HL-60/S4 (cell line): ENCODE results near the gene SLC1A3.

Source experiments
- in situ Hi-C: fragments of 300-500 bp; cut with MboI; formaldehyde crosslinking; loops from 2 replicates; pipeline ENCODE4 v1.14.3; 2022; ENCODE audit warnings: low sequenced_read_pairs

The SLC1A3 gene

DNA sequence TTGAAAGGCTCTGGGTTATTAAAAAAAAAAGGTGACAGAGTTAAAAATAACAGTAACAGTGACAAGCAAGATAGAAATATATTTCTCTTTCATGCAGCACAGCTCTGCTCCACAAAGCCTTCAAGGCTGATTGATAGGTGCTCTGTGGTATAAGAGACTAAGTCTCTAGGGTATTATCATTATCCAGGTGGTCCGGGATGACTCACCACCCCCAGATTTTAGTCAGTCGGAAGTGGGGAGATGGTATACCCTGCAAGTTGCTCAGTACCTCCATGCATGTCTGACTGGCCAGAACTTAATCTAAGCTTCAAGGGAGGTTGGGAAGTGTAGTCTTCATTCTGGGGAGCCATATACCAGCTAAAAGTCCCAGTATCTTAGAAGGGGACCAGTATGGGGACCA is 76.1 kb downstream of the SLC1A3 start:
- in situ Hi-C loops: loop anchor here (25.0 kb wide), 1 partner anchor 595 kb away; no protein-coding TSS in a partner anchor

DNA sequence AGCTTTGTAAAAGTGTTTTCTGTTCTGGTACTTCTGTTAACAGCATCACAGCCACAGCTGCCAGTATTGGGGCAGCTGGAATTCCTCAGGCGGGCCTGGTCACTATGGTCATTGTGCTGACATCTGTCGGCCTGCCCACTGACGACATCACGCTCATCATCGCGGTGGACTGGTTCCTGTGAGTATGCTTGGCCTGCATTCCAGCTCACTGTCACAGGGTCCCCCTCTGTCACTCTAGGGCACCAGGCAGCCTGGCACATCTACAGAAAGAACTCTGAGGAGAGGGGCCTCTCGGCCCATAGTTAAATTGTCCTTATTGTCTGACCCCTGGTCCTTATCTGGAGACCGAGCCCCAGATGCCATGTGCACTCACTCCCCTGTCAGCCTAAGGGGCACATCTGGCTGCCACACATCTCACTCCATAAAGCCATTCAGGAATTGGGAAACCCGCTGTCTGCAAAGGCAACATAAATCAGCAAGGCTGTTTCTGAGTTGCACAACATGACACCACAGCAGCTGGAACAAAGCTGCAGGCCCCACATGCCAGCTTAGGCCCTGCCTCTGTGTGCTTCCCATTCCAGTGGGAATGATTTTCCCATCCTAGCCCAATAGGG is 77.5 kb downstream of the SLC1A3 start:
- in situ Hi-C loops: loop anchor here (25.0 kb wide), 1 partner anchor 597 kb away; no protein-coding TSS in a partner anchor

GRCh38 chr5:36685631-36686288 is 79.4 kb downstream of the SLC1A3 start:
- in situ Hi-C loops: loop anchor here (25.0 kb wide), 1 partner anchor 598 kb away; no protein-coding TSS in a partner anchor

- in situ Hi-C loops: loop anchor here (25.0 kb wide), 1 partner anchor 600 kb away; no protein-coding TSS in a partner anchor
These were observed 80.5 kb downstream of the SLC1A3 start for GRCh38 chr5:36686881-36687280.

DNA sequence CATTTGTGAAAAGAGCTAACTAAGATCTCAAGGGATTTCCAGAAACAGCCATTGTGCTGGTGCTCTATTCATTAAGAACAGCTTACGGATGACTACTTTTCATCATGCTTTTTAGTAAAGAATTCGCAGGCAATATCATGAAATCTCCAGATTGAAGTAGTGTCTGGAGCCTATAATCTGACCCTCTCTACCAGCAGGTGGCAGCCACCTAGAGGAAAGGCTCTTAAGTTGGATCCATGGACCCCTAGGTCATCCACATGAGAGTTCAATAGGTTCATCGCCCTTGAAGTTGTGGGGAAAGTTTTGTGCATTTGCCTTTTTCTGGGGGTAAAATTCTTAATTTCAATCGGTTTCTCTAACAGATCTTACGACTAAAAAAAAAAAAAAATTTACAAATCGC is 82.3 kb downstream of the SLC1A3 start:
- in situ Hi-C loops: loop anchor here (25.0 kb wide), 1 partner anchor 601 kb away; no protein-coding TSS in a partner anchor

DNA sequence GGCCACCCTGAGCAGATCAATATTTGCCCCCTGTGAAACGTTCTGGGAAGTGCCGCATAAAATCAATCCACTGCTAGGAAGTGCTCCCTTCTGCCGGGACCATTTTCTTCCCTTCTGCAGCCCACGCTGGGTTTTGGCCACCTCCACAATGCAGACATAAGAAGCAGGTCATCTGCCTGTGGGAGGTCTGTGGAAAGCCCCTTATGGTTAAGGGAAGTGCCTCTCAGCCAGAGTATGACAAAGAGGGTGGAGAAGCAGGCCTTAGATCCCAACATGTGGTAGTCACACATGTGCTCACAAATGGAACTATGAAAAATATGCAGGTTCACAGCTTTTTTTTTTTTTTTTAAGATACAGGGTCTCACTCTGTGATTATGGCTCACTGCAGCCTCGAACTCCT is 82.8 kb downstream of the SLC1A3 start:
- in situ Hi-C loops: loop anchor here (25.0 kb wide), 1 partner anchor 602 kb away; no protein-coding TSS in a partner anchor

DNA sequence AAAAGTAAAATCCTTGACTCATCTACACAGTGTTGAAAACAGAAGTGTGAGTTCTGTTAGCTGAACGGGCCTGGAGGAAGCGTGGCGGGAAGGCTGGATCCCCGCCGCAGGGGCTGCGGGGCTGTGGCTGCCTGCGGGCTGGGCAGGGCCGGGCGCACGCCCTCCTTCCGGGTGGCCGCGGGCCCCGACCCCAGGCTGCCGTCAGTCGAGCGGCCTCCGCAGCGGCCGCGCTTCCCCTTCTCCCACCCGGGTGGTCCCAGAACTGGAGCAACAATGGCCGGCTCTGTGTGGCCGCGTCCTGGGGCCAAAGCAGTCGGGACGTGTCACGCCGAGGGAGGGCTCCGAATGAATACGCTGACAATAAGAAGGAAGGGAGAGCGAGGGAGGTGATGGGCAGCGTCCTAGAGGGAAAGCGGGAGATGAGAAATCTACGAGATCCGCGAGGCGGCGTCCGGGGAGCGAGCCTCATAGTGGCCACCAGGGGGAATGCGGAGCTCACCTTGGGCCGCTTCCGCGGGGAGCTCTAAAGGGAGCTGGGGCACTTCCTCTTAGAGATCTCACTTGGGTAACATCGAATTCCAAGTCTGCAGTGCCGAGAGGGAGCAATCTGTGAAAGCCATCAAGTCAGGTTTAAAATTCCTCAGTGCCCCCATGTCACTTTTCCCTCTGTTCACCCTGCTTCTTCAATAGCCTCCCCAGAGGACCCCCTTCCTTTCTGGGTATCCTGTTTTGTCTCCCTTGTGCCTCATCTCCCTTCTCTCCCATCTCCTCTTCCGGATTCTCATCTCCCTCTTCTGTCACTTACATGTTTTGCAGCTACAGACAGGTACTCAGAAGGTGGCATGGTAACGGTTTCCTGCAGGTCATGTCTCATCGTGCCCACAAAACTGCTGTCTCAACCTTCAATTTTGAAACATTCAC is 83.9 kb downstream of the SLC1A3 start:
- in situ Hi-C loops: loop anchor here (10.0 to 25.0 kb wide), 3 partner anchors 276 to 603 kb away; partner anchors contain the start of gene NADK2

DNA sequence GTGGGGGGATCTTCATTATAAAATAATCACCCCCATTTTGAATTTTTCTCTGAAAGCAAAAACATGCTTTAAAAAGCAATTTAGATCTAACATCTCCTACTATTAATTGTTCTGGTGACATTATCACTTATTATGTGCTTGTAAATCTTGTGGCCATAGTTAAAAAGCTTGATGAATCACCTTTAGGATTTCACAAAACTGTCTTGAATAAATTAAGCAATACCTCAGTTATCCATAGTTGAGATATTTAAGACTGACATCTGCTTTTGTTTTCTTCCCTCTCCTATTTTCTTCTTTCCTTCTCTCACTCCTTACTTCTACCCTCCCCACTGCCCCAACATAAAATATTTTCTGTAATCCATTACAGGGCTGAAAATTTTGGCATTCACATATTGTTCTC is 84.8 kb downstream of the SLC1A3 start:
- in situ Hi-C loops: loop anchor here (10.0 to 25.0 kb wide), 3 partner anchors 276 to 604 kb away; partner anchors contain the start of gene NADK2

GRCh38 chr5:36691696-36692371 is 85.4 kb downstream of the SLC1A3 start:
- in situ Hi-C loops: loop anchor here (10.0 to 25.0 kb wide), 3 partner anchors 277 to 605 kb away; partner anchors contain the start of gene NADK2

- in situ Hi-C loops: loop anchor here (10.0 to 25.0 kb wide), 3 partner anchors 278 to 606 kb away; partner anchors contain the start of gene NADK2
These were observed 86.7 kb downstream of the SLC1A3 start for GRCh38 chr5:36692791-36693763.

DNA sequence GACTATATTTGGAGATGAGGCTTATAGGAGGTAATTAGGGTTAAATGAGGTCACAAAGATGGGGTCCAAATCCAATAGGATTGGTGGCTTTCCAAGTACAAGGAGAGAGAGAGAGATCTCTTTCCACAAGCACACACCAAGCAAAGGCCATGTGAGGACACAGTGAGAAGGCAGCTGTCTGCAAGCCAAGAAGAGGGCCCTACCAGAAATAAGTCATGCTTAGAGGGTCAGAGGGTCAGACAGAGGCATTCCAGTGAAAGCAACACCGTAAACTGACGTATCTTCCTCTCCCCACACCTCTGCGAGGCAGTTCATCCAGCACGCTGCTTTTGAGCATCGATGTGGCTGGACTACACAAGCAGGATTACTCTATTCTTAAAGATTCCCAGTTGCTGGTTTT is 87.9 kb downstream of the SLC1A3 start:
- in situ Hi-C loops: loop anchor here (10.0 to 25.0 kb wide), 3 partner anchors 280 to 607 kb away; partner anchors contain the start of gene NADK2

GRCh38 chr5:36696059-36696673 is 89.8 kb downstream of the SLC1A3 start:
- in situ Hi-C loops: loop anchor here (10.0 to 25.0 kb wide), 3 partner anchors 281 to 609 kb away; partner anchors contain the start of gene NADK2

DNA sequence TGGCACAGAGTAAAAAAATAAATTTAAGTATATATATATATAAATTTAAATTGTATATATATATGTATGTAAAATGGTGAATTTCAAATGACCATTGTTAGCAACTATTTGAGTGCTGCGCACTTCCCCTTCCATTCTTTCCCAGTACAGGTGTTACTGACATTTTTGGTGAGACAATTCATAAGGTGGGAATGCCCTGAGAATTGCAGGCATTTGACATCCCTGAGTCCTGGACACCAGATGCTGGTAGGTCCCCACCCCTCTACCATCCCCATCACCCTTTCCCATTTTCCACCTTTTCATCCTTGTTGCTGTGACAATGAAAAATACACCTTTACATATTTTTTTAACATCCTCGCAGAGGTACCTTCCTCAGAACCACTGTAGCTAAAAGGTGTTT is 91.6 kb downstream of the SLC1A3 start:
- in situ Hi-C loops: loop anchor here (10.0 to 25.0 kb wide), 3 partner anchors 283 to 611 kb away; partner anchors contain the start of gene NADK2

DNA sequence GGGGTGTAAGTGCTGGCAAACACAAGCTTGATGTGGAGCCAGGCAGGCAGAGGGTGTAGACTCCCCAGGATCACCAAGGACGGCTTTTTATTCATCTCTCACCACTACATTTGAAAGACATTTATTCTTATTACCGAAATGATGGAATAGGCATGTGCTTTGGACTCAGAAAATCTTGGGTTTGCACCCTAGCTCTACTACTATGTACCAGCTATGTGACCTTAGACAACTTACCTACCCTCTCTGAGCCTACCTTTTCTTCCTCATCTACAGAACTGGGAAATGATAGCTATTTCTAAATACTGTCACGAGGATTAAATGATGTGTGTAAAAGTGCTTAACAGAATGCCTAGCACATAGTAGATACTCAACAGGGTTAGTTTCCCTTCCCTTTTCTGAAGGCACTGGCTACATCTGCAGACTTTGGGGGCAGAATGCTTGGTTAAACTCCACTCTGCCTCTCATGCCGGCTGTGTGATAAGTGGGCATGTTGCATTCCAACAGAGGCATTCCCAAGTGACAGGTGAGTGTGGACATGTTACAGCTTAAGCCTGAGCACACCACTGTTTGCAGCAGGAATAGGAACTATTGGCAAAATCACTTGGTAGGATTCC is 94.8 kb downstream of the SLC1A3 start:
- in situ Hi-C loops: no loop called here

- in situ Hi-C loops: no loop called here
These were observed 96.9 kb downstream of the SLC1A3 start for GRCh38 chr5:36703245-36703860.

- in situ Hi-C loops: no loop called here
These were observed 97.7 kb downstream of the SLC1A3 start for GRCh38 chr5:36704131-36704530.

GRCh38 chr5:36705055-36705454 is 98.6 kb downstream of the SLC1A3 start:
- in situ Hi-C loops: no loop called here

GRCh38 chr5:36706662-36707061 is 100.3 kb downstream of the SLC1A3 start:
- in situ Hi-C loops: no loop called here
